Activated T-cell treated with anti-CD3 and anti-CD28 coated beads for 1 hour (primary cell): ENCODE measurements around the gene SEC61B.

ENCODE experiments used
- DNase-seq: peaks from one replicate; pipeline ENCODE4 v3.0.0-alpha.2; 2020; ENCODE audit warnings: low read depth

The SEC61B gene

GRCh38 chr9:99238331-99238730 is 16.2 kb downstream of the SEC61B start:
- DNase-seq: no peak

- no peak for DNase-seq
These were observed 17.4 kb downstream of the SEC61B start for GRCh38 chr9:99239341-99240060.

- DNase-seq: no peak
These were observed 19.0 kb downstream of the SEC61B start for GRCh38 chr9:99241106-99241505.

- DNase-seq: no peak
These were observed 22.5 kb downstream of the SEC61B start for GRCh38 chr9:99244344-99245260.

DNA sequence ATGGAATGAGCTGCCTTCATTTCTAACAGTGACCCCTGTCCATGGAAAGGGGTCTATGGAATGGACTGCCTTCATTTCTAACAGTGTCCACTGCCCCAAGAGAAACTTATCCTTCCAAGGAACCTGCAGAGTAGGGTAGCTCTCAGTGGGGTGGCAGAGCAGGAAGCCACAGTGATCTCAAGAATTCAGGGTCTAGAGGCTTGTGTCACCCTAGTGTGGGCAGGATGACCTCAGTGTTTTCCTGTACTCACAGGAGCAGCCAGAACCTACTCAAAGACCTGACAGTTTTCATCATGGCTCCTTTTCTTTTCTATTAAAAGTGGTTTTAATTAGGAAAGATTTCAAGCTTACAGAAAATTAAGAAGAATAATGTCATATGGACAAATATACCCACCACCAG is 27.5 kb downstream of the SEC61B start:
- no peak for DNase-seq

DNA sequence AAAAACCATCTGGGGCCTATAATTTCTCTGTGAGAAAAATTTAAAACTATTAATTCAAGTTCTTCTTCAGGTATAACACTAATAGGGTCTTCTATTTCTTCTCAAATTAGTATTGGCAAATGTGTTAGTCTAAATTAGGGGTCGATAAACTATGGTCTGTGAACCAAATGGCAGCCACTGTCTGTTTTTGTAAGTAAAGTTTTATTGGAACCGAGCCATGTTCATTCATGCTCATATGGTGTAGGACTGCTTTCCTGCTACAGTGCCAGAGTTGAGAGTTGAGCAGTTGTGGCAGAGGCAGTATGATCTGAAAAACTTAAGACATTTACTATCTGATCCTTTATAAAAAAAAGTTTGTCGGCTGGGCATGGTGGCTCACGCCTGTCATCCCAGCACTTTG is 29.1 kb downstream of the SEC61B start:
- no peak for DNase-seq

- no peak for DNase-seq
These were observed 31.1 kb downstream of the SEC61B start for GRCh38 chr9:99253134-99253533.

- DNase-seq: no peak
These were observed 31.8 kb downstream of the SEC61B start for GRCh38 chr9:99253772-99254431.

- DNase-seq: no peak
These were observed 33.6 kb downstream of the SEC61B start for GRCh38 chr9:99255651-99256050.

DNA sequence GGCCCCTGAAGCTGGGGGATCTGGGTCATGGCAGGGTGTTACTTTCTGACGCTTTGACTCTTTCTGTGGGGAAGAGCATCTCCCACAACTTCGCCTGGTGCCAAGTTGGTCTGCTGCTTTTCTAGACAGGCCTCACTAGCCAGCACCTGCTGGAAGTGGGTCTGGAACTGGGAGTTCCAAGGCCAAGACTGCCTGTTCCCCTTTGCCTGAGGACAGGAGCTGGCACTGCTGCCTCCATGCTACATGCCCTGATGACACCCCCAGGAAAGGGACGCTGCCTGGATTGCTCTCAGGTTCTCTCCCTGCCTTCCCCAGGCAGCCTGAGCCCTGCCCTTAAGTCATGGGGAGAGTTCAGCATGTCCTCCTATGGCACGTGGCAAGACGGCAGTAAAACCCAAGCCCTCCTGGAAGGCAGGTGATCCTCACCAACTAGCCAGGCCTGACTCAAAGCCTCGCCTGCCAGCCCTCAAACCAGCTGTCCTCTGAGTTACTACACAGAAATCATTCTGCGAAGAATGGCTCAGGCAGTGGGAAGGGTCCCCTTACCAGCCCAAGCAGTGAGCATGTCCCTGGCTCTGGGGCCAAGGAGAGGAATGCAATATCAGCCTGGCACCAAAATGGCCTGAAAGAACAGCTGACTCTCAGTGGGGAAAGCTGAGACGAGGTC is 35.8 kb downstream of the SEC61B start:
- DNase-seq: no peak

GRCh38 chr9:99259231-99259918 is 37.3 kb downstream of the SEC61B start:
- DNase-seq: no peak

GRCh38 chr9:99261923-99262322 is 39.8 kb downstream of the SEC61B start:
- DNase-seq: no peak

DNA sequence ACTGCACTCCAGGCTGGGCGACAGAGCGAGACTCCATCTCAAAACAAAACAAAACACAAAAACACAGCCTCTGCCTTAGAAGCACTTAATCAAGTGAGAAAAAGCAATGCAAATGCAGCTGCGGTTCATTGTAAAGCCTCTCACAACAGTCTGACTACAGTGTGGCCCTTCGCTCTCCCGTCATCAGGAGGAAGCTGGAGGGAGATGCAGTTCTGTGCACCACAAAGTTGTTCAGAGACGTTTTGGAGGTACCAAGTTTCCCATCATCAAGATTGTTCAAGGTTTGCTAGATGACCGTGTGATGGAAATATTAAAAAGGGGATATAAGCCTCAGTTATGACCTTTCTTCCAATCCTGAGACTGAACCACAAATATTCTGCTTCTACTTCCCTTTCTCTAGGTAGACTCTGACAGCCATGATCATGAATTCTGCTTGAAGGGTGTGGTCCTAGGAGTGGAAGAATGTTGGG is 40.9 kb downstream of the SEC61B start:
- no peak for DNase-seq

GRCh38 chr9:99264070-99264680 is 42.1 kb downstream of the SEC61B start:
- DNase-seq: no peak

GRCh38 chr9:99265691-99266090 is 43.6 kb downstream of the SEC61B start:
- no peak for DNase-seq

DNA sequence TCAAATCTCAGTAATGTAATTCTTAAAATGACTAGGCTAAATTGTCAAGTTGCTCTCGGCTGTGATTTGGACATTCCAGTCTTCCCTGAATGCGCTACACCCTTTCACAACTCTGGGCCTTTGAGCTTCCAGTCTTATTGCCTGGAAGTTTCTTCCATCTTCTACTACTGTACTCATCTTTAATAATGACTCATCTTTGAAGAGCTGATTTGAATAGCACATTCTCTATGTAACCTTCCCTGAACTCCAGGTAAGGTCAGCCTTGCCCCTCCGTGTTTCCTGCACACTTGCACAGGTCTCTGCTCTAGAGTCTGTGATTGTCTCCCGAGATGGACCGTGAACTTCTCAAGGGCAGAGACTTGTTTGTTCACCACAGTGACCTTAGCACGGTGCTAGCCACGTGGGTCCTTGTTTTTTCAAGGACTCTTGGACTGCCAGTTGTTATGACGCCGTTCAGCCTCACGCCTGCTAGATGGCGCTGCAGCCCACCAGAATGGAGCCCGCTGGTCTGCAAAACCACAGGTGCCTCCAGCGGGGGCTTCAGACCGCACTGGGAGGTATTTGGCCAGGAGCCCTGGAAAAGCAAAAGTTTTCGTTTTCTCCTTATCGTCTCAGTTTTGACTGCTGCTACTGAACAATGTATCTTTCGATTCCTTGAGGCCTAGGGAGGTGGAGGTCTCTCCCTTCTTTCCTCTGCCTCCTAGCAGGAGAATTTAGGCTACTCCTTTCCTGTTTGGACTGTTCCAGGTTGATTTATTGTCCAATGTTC is 44.4 kb downstream of the SEC61B start:
- DNase-seq: peak; percentile 46

- no peak for DNase-seq
These were observed 47.3 kb downstream of the SEC61B start for GRCh38 chr9:99269416-99269815.

GRCh38 chr9:99270491-99270890 is 48.4 kb downstream of the SEC61B start:
- no peak for DNase-seq

GRCh38 chr9:99272836-99273235 is 50.8 kb downstream of the SEC61B start:
- no peak for DNase-seq

- DNase-seq: no peak
These were observed 51.9 kb downstream of the SEC61B start for GRCh38 chr9:99274016-99274415.
